Measurements from ENCODE around the gene ANKRD52.

GRCh38 chr12:56189918-56190694 lies 68.1 kb downstream of the ANKRD52 start:
- TF ChIP-seq, protein P1, sequence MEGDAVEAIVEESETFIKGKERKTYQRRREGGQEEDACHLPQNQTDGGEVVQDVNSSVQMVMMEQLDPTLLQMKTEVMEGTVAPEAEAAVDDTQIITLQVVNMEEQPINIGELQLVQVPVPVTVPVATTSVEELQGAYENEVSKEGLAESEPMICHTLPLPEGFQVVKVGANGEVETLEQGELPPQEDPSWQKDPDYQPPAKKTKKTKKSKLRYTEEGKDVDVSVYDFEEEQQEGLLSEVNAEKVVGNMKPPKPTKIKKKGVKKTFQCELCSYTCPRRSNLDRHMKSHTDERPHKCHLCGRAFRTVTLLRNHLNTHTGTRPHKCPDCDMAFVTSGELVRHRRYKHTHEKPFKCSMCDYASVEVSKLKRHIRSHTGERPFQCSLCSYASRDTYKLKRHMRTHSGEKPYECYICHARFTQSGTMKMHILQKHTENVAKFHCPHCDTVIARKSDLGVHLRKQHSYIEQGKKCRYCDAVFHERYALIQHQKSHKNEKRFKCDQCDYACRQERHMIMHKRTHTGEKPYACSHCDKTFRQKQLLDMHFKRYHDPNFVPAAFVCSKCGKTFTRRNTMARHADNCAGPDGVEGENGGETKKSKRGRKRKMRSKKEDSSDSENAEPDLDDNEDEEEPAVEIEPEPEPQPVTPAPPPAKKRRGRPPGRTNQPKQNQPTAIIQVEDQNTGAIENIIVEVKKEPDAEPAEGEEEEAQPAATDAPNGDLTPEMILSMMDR (IDR thresholded peaks at IDR 0.05 in 4 of 5, conservative IDR thresholded peaks at IDR 0.05 in 1 of 5) = no peak
- TF ChIP-seq POLR2A (IDR thresholded peaks at IDR 0.05) = no peak

Measured in gastrocnemius medialis (tissue), 4 donors.